CD8-positive, alpha-beta memory T cell (primary cell): ENCODE results near the gene MYO15A. TPM values are rescaled to one million over a fixed set of nuclear protein-coding genes. Genes with fewer than 3 reads are reported as not detected.

ENCODE experiments used
- CTCF ChIA-PET: fragments of 350-600 bp; sonication (Branson Sonifier 250); formaldehyde crosslinking; loops from one replicate; lab custom pipeline; 2021; ENCODE audit warnings: antibody characterized with exemption; lab: Charles Lee
- POLR2A ChIA-PET: fragments of 350-600 bp; sonication (Branson Sonifier 250); formaldehyde crosslinking; loops from one replicate; lab custom pipeline; 2021; ENCODE audit warnings: antibody characterized with exemption; lab: Charles Lee
- DNase-seq, 5 donors: peaks; one replicate each; pipeline versions ENCODE4 v3.0.0 to v3.0.0-alpha.2; 2020 to 2022; ENCODE audit warnings: mixed read lengths in 1 of 5
- H3K27ac ChIP-seq: one replicate; pipeline ENCODE4 v1.7.0; 2013; ENCODE audit warnings: low read depth, mild to moderate bottlenecking, low read length, moderate library complexity
- H3K27me3 ChIP-seq: 2 replicates; pipeline ENCODE4 v1.7.0; 2013; ENCODE audit warnings: low read length, mild to moderate bottlenecking; ENCODE audit not compliant: insufficient read depth, poor library complexity, severe bottlenecking
- H3K36me3 ChIP-seq: 2 replicates; pipeline ENCODE4 v1.7.0; 2013; ENCODE audit warnings: mild to moderate bottlenecking, low read length, moderate library complexity; ENCODE audit not compliant: insufficient read depth
- H3K4me1 ChIP-seq: 2 replicates; pipeline ENCODE4 v1.7.0; 2013; ENCODE audit warnings: mild to moderate bottlenecking, low read length, moderate library complexity; ENCODE audit not compliant: insufficient read depth
- H3K4me3 ChIP-seq: 2 replicates; pipeline ENCODE4 v1.7.0; 2013; ENCODE audit warnings: mild to moderate bottlenecking, low read length
- H3K9me3 ChIP-seq: 2 replicates; pipeline ENCODE4 v1.7.0; 2013; ENCODE audit warnings: mild to moderate bottlenecking, low read length
- H3K27ac Mint-ChIP-seq, 8 donors: one replicate each; pipeline ENCODE4 v1.8.0; 2020 to 2021; ENCODE audit warnings: mixed read lengths in 8 of 8, mild to moderate bottlenecking in 6 of 8, inconsistent platforms in 3 of 8, moderate library complexity in 3 of 8
- H3K27me3 Mint-ChIP-seq, 2 donors: one replicate each; pipeline ENCODE4 v1.8.0; 2020 to 2021; ENCODE audit warnings: mixed read lengths in 2 of 2, mild to moderate bottlenecking in 1 of 2, moderate library complexity in 1 of 2
- H3K36me3 Mint-ChIP-seq, 3 donors: one replicate each; pipeline ENCODE4 v1.8.0; 2020 to 2021; ENCODE audit warnings: mixed read lengths in 3 of 3, inconsistent platforms in 1 of 3, mild to moderate bottlenecking in 1 of 3
- H3K4me1 Mint-ChIP-seq, 3 donors: one replicate each; pipeline ENCODE4 v1.8.0; 2020 to 2021; ENCODE audit warnings: mixed read lengths in 3 of 3, inconsistent platforms in 1 of 3, mild to moderate bottlenecking in 1 of 3
- H3K4me3 Mint-ChIP-seq, 7 donors: one replicate each; pipeline ENCODE4 v1.8.0; 2020 to 2021; ENCODE audit warnings: mixed read lengths in 7 of 7, mild to moderate bottlenecking in 6 of 7, moderate library complexity in 4 of 7, inconsistent platforms in 2 of 7
- H3K9me3 Mint-ChIP-seq, 5 donors: one replicate each; pipeline ENCODE4 v1.8.0; 2020 to 2022; ENCODE audit warnings: mixed read lengths in 5 of 5, mild to moderate bottlenecking in 3 of 5, moderate library complexity in 2 of 5, inconsistent platforms in 1 of 5
- polyA plus RNA-seq: library from polyadenylated mRNA; unstranded; fragments of 300-500 nt; fragmentation: Illumina TruSeq; gene quantifications from one replicate; pipeline ENCODE4 v1.2.3, GENCODE V29; 2021
- total RNA-seq, 2 experiments: library from RNA; stranded (reverse); gene quantifications; one replicate each; pipeline ENCODE4 v1.2.3, GENCODE V29; 2021

The MYO15A gene
- total and polyA plus RNA-seq, 3 experiments from 2014 or later, result 0.31 to 0.54 (median 0.35) TPM

GRCh38 chr17:18117982-18118975 lies 9.7 kb downstream of the MYO15A start:
- CTCF ChIA-PET, result no interaction called here
- Histone ChIP-seq H3K27ac (no peak overlapping the region), H3K27me3 (no peaks in the 10 kb centered on the region), H3K9me3 (no peaks in the 10 kb centered on the region), H3K4me3 (no peak overlapping the region), H3K4me1 (no peaks in the 10 kb centered on the region), H3K36me3 (no peaks in the 10 kb centered on the region)
- Mint-ChIP-seq H3K4me1 (no peaks in the 10 kb centered on the region), H3K27ac (no peak overlapping the region), H3K36me3 (no peaks in the 10 kb centered on the region), H3K4me3 (no peak overlapping the region), H3K27me3 (no peaks in the 10 kb centered on the region), H3K9me3 (no peaks in the 10 kb centered on the region)
- DNase-seq, result no peak
- POLR2A ChIA-PET, result no interaction called here

- Mint-ChIP-seq H3K36me3 (no peaks in the 10 kb centered on the region), H3K27ac (no peak overlapping the region), H3K4me1 (no peaks in the 10 kb centered on the region), H3K27me3 (no peaks in the 10 kb centered on the region), H3K4me3 (no peak overlapping the region), H3K9me3 (no peaks in the 10 kb centered on the region)
- Histone ChIP-seq H3K27ac (no peak overlapping the region), H3K36me3 (no peaks in the 10 kb centered on the region), H3K27me3 (no peaks in the 10 kb centered on the region), H3K4me3 (no peak overlapping the region), H3K4me1 (no peaks in the 10 kb centered on the region), H3K9me3 (no peaks in the 10 kb centered on the region)
- CTCF ChIA-PET, result no interaction called here
- DNase-seq, result no peak
- POLR2A ChIA-PET, result no interaction called here
Observed at GRCh38 chr17:18119166-18119745, 10.7 kb downstream of the MYO15A start.

- H3K27me3 ChIP-seq, result no peaks in the 10 kb centered on the region
- ChIA-PET CTCF (no interaction called here), POLR2A (no interaction called here)
- no peaks in the 10 kb centered on the region for H3K36me3 ChIP-seq
- H3K27ac ChIP-seq, result no peak overlapping the region
- no peak overlapping the region for H3K27ac Mint-ChIP-seq
- no peak overlapping the region for H3K4me3 ChIP-seq
- no peak for DNase-seq
- no peaks in the 10 kb centered on the region for H3K9me3 Mint-ChIP-seq
- H3K4me1 ChIP-seq, result no peaks in the 10 kb centered on the region
- no peaks in the 10 kb centered on the region for H3K4me1 Mint-ChIP-seq
- H3K27me3 Mint-ChIP-seq, result no peaks in the 10 kb centered on the region
- H3K36me3 Mint-ChIP-seq, result no peaks in the 10 kb centered on the region
- no peaks in the 10 kb centered on the region for H3K9me3 ChIP-seq
- H3K4me3 Mint-ChIP-seq, result no peak overlapping the region
Observed at GRCh38 chr17:18119938-18120337, 11.4 kb downstream of the MYO15A start.

- H3K27me3 ChIP-seq, result no peaks in the 10 kb centered on the region
- H3K27me3 Mint-ChIP-seq, result no peaks in the 10 kb centered on the region
Observed at GRCh38 chr17:18120461-18121017, 12.0 kb downstream of the MYO15A start.

GRCh38 chr17:18121144-18121910 lies 12.8 kb downstream of the MYO15A start:
- CTCF ChIA-PET, result no interaction called here
- DNase-seq, result no peak
- Mint-ChIP-seq H3K4me3 (no peak overlapping the region), H3K36me3 (no peaks in the 10 kb centered on the region), H3K27ac (no peak overlapping the region), H3K9me3 (no peaks in the 10 kb centered on the region), H3K4me1 (no peaks in the 10 kb centered on the region), H3K27me3 (no peaks in the 10 kb centered on the region)
- POLR2A ChIA-PET, result no interaction called here
- no peak overlapping the region for H3K4me3 ChIP-seq
- H3K4me1 ChIP-seq, result no peaks in the 10 kb centered on the region
- H3K9me3 ChIP-seq, result no peaks in the 10 kb centered on the region
- H3K27me3 ChIP-seq, result no peaks in the 10 kb centered on the region
- no peak overlapping the region for H3K27ac ChIP-seq
- H3K36me3 ChIP-seq, result no peaks in the 10 kb centered on the region

More at GRCh38 chr17:18120461-18121017, 12.0 kb downstream of the MYO15A start:
- Histone ChIP-seq H3K9me3 (no peaks in the 10 kb centered on the region), H3K36me3 (no peaks in the 10 kb centered on the region), H3K4me1 (no peaks in the 10 kb centered on the region), H3K27ac (no peak overlapping the region), H3K4me3 (no peak overlapping the region)
- Mint-ChIP-seq H3K4me3 (no peak overlapping the region), H3K9me3 (no peaks in the 10 kb centered on the region), H3K4me1 (no peaks in the 10 kb centered on the region), H3K36me3 (no peaks in the 10 kb centered on the region), H3K27ac (no peak overlapping the region)
- ChIA-PET POLR2A (no interaction called here), CTCF (no interaction called here)
- DNase-seq, result no peak

GRCh38 chr17:18122990-18123753 lies 14.6 kb downstream of the MYO15A start:
- H3K36me3 ChIP-seq, result no peaks in the 10 kb centered on the region
- Mint-ChIP-seq H3K36me3 (no peaks in the 10 kb centered on the region), H3K9me3 (no peaks in the 10 kb centered on the region), H3K4me3 (no peak overlapping the region), H3K27me3 (no peaks in the 10 kb centered on the region), H3K4me1 (no peaks in the 10 kb centered on the region), H3K27ac (peak overlapping the region in 1 of 8 donors; percentile 74)
- POLR2A ChIA-PET, result no interaction called here
- no peak for DNase-seq
- no peaks in the 10 kb centered on the region for H3K9me3 ChIP-seq
- no peak overlapping the region for H3K4me3 ChIP-seq
- CTCF ChIA-PET, result no interaction called here
- no peak overlapping the region for H3K27ac ChIP-seq
- H3K27me3 ChIP-seq, result no peaks in the 10 kb centered on the region
- no peaks in the 10 kb centered on the region for H3K4me1 ChIP-seq

- H3K27ac ChIP-seq, result no peak overlapping the region
- no peaks in the 10 kb centered on the region for H3K9me3 Mint-ChIP-seq
- H3K36me3 Mint-ChIP-seq, result no peaks in the 10 kb centered on the region
- no peak overlapping the region for H3K4me3 ChIP-seq
- H3K4me3 Mint-ChIP-seq, result no peak overlapping the region
- H3K9me3 ChIP-seq, result no peaks in the 10 kb centered on the region
- H3K27me3 ChIP-seq, result no peaks in the 10 kb centered on the region
- H3K27me3 Mint-ChIP-seq, result no peaks in the 10 kb centered on the region
- H3K4me1 Mint-ChIP-seq, result no peaks in the 10 kb centered on the region
- no peaks in the 10 kb centered on the region for H3K4me1 ChIP-seq
- H3K36me3 ChIP-seq, result no peaks in the 10 kb centered on the region
- POLR2A ChIA-PET, result no interaction called here
- CTCF ChIA-PET, result no interaction called here
- DNase-seq, result no peak
- peak overlapping the region in 1 of 8 donors; percentile 16 for H3K27ac Mint-ChIP-seq
Observed at GRCh38 chr17:18124345-18125126, 16.0 kb downstream of the MYO15A start.
